ENCODE measurements around the gene CHAMP1. TPM values are rescaled to one million over a fixed set of nuclear protein-coding genes. Genes with fewer than 3 reads are reported as not detected.
A peak's percentile ranks its signal among the peaks of the same experiment; 100 is the strongest.

CHAMP1 gene
- total RNA-seq, 3 donors from 2014 or later (not counting 1 experiment from before 2014, with no cell fraction given) = 6.1 to 11.3 (median 7.9) TPM

DNA sequence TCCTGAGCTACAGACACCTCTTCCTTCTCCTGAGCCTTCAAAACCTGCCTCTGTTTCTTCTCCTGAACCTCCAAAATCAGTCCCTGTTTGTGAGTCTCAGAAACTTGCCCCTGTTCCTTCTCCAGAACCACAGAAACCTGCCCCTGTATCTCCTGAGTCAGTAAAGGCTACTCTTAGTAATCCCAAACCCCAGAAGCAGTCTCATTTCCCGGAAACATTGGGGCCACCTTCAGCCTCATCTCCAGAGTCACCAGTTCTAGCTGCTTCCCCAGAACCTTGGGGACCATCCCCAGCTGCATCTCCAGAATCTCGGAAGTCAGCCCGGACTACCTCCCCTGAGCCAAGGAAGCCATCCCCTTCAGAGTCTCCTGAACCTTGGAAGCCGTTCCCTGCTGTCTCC, 10.0 kb downstream of the CHAMP1 start:
- 98% methylated on average over 4 of the region's 4 CpGs for WGBS (ENCODE audit: insufficient coverage)
- Histone ChIP-seq H3K4me1 (ENCODE audit: control insufficient read depth, insufficient read depth, low read length) (no peaks in the 10 kb centered on the region), H3K27me3 (ENCODE audit: control insufficient read depth, insufficient read depth, low read length) (no peaks in the 10 kb centered on the region), H3K36me3 (ENCODE audit: control insufficient read depth, insufficient read depth, low read length) (peaks cover 35% of the 10 kb centered on the region), H3K27ac (ENCODE audit: low read length) (no peak overlapping the region), H3K4me3 (ENCODE audit: low read length) (no peak overlapping the region), H3K9me3 (ENCODE audit: control insufficient read depth, insufficient read depth, low read length) (no peaks in the 10 kb centered on the region)
- no peak for DNase-seq
- ATAC-seq = no peak
- H3K27ac Mint-ChIP-seq = no peak overlapping the region
- H3K9me3 Mint-ChIP-seq = no peaks in the 10 kb centered on the region
- TF ChIP-seq, protein P1, sequence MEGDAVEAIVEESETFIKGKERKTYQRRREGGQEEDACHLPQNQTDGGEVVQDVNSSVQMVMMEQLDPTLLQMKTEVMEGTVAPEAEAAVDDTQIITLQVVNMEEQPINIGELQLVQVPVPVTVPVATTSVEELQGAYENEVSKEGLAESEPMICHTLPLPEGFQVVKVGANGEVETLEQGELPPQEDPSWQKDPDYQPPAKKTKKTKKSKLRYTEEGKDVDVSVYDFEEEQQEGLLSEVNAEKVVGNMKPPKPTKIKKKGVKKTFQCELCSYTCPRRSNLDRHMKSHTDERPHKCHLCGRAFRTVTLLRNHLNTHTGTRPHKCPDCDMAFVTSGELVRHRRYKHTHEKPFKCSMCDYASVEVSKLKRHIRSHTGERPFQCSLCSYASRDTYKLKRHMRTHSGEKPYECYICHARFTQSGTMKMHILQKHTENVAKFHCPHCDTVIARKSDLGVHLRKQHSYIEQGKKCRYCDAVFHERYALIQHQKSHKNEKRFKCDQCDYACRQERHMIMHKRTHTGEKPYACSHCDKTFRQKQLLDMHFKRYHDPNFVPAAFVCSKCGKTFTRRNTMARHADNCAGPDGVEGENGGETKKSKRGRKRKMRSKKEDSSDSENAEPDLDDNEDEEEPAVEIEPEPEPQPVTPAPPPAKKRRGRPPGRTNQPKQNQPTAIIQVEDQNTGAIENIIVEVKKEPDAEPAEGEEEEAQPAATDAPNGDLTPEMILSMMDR (IDR thresholded peaks at IDR 0.05) = no peak
- no peaks in the 10 kb centered on the region for H3K27me3 Mint-ChIP-seq (ENCODE audit: low read depth in 2 of 2)
- intact Hi-C loops (cut with micrococcal nuclease) = no loop called here
- H3K4me1 Mint-ChIP-seq = peaks cover 11 to 26% of the 10 kb centered on the region in 2 donors
- peaks cover 19% of the 10 kb centered on the region for H3K36me3 Mint-ChIP-seq
- H3K4me3 Mint-ChIP-seq = no peak overlapping the region

- H3K4me1 Mint-ChIP-seq = peaks cover 0 to 13% of the 10 kb centered on the region in 2 donors
- Histone ChIP-seq H3K27me3 (ENCODE audit: control insufficient read depth, insufficient read depth, low read length) (no peaks in the 10 kb centered on the region), H3K9me3 (ENCODE audit: control insufficient read depth, insufficient read depth, low read length) (no peaks in the 10 kb centered on the region), H3K27ac (ENCODE audit: low read length) (no peak overlapping the region), H3K36me3 (ENCODE audit: control insufficient read depth, insufficient read depth, low read length) (peaks cover 35% of the 10 kb centered on the region), H3K4me3 (ENCODE audit: low read length) (no peak overlapping the region), H3K4me1 (ENCODE audit: control insufficient read depth, insufficient read depth, low read length) (no peaks in the 10 kb centered on the region)
- intact Hi-C loops (cut with micrococcal nuclease) = no loop called here
- TF ChIP-seq, protein P1 (IDR thresholded peaks at IDR 0.05) = no peak
- H3K36me3 Mint-ChIP-seq = peaks cover 19% of the 10 kb centered on the region
- ATAC-seq = no peak
- no peak for DNase-seq
- H3K27me3 Mint-ChIP-seq (ENCODE audit: low read depth in 2 of 2) = no peaks in the 10 kb centered on the region
- H3K9me3 Mint-ChIP-seq = no peaks in the 10 kb centered on the region
- no peak overlapping the region for H3K27ac Mint-ChIP-seq
- 88% methylated on average over 3 of the region's 3 CpGs for WGBS (ENCODE audit: insufficient coverage)
- H3K4me3 Mint-ChIP-seq = no peak overlapping the region
Measured at GRCh38 chr13:114325729-114326128, 11.4 kb downstream of the CHAMP1 start.

DNA sequence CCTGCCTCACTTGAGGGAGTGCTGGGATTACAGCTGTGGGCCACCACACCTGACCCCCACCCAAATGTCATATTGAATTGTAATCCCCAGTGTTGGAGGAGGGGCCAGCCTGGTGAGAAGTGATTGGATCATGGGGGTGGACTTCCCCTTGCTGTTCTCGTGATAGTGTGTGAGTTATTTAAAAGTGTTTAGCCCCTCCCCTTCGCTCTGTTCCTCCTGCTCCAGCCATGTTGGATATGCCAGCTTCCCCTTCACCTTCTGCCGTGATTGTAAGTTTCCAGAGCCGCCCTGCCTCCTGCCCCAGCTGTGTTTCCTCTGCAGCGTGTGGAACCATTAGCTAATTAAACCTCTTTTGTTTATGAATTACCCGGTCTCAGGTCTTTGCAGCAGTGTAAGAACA, 13.7 kb downstream of the CHAMP1 start:
- Histone ChIP-seq H3K9me3 (ENCODE audit: control insufficient read depth, insufficient read depth, low read length) (no peaks in the 10 kb centered on the region), H3K27me3 (ENCODE audit: control insufficient read depth, insufficient read depth, low read length) (no peaks in the 10 kb centered on the region), H3K4me1 (ENCODE audit: control insufficient read depth, insufficient read depth, low read length) (no peaks in the 10 kb centered on the region), H3K4me3 (ENCODE audit: low read length) (no peak overlapping the region), H3K27ac (ENCODE audit: low read length) (no peak overlapping the region), H3K36me3 (ENCODE audit: control insufficient read depth, insufficient read depth, low read length) (peaks cover 26% of the 10 kb centered on the region)
- Mint-ChIP-seq H3K27ac (peak overlapping the region in 1 of 2 donors; percentile 27), H3K27me3 (ENCODE audit: low read depth in 2 of 2) (peaks cover 0 to 2% of the 10 kb centered on the region in 2 donors), H3K36me3 (peaks cover 19% of the 10 kb centered on the region), H3K4me3 (no peak overlapping the region), H3K9me3 (no peaks in the 10 kb centered on the region), H3K4me1 (peaks cover 0 to 7% of the 10 kb centered on the region in 2 donors)
- TF ChIP-seq, protein P1 (IDR thresholded peaks at IDR 0.05) = no peak
- ATAC-seq = peak in 1 of 3 donors; percentile 30
- intact Hi-C loops (cut with micrococcal nuclease) = no loop called here
- no peak for DNase-seq
- WGBS (ENCODE audit: insufficient coverage) = 90% methylated on average over 5 of the region's 6 CpGs

DNA sequence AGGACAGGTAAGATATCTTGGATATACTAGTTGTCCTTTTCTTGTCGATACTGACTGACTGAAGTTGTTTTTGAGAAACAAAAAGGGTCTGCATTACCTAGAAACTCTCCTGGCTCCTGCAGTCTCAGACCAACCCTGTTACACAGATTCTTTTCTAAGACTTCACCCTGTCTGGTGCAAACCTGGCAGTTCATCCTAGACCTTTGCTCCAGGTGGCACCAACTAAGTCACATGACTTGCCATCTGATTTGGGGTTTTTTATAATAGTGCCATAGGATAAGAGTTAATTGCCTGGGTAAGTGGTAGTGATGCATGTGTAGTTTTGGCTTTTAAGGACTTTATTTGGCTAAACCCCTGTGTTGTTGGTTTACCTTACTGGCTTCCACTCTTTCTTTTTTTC, 14.3 kb downstream of the CHAMP1 start:
- ATAC-seq = no peak
- intact Hi-C loops (cut with micrococcal nuclease) = no loop called here
- Histone ChIP-seq H3K27me3 (ENCODE audit: control insufficient read depth, insufficient read depth, low read length) (no peaks in the 10 kb centered on the region), H3K27ac (ENCODE audit: low read length) (no peak overlapping the region), H3K9me3 (ENCODE audit: control insufficient read depth, insufficient read depth, low read length) (no peaks in the 10 kb centered on the region), H3K4me1 (ENCODE audit: control insufficient read depth, insufficient read depth, low read length) (no peaks in the 10 kb centered on the region), H3K36me3 (ENCODE audit: control insufficient read depth, insufficient read depth, low read length) (peaks cover 20% of the 10 kb centered on the region), H3K4me3 (ENCODE audit: low read length) (no peak overlapping the region)
- H3K4me1 Mint-ChIP-seq = peaks cover under 1 to 7% of the 10 kb centered on the region in 2 donors
- no peaks in the 10 kb centered on the region for H3K9me3 Mint-ChIP-seq
- H3K27me3 Mint-ChIP-seq (ENCODE audit: low read depth in 2 of 2) = peaks cover 0 to 3% of the 10 kb centered on the region in 2 donors
- peaks cover 18% of the 10 kb centered on the region for H3K36me3 Mint-ChIP-seq
- TF ChIP-seq, protein P1 (IDR thresholded peaks at IDR 0.05) = no peak
- no peak overlapping the region for H3K4me3 Mint-ChIP-seq
- 92% methylated on average over 1 of the region's 1 CpG for WGBS (ENCODE audit: insufficient coverage)
- DNase-seq = no peak
- no peak overlapping the region for H3K27ac Mint-ChIP-seq

All from natural killer cell (primary cell).